NCI-H748 treated with DMSO at 0.1 percent for 48 hours (cell line): Measurements from ENCODE around the gene DUS3L.
"Not testable (repeated sequence)": the region's sequence is repeated elsewhere in the genome, so short reads cannot be mapped to it uniquely, and the experiment has no call there.

Experiments used
- DNase-seq: peaks from one replicate; lab custom pipeline; 2025; lab: John Stamatoyannopoulos, UW

DUS3L gene

DNA sequence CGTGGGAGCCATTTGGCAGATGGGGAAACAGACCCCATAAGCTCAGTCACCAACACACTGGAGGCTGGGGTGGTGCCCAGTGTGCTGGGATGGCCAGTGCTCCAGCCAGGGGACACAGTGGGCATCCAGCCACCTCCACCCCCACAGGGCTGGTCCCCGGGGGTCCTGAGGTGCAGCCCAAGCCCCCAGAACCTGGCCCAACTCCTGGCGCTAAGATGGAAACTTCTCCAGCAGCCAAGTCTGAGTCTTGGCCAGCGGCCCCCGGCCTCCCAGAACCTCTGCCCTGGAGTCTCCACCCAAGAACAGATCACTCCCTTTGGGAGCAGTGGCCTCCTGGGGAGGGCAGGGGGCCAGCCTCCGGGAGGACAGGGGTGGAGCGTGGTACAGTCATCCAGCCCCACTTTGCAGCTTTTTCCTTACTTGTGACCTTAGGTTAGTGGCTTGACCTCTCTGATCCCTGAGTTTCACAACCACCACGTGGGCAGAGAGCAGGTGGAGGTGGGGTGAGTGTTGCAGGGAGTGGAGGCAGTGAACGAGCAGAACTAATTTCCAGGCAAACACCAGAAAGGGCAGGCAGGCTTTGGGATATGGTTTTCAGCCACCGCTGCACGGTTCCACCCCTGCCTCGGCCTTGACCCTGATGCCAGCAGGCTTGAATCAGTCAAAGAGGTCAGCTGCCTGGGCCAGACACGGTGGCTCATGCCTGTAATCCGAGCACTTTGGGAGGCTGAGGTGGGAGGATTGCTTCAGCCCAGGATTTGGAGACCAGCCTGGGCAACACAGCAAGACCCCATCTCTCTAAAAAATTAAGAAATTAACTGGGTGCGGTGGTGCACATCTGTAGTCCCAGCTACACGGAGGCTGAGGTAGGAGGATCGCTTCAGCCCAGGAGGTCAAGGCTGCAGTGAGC, 9.7 kb upstream of the DUS3L start:
- no peak for DNase-seq

- no peak for DNase-seq
Measured at GRCh38 chr19:5799247-5800241, 8.6 kb upstream of the DUS3L start.

GRCh38 chr19:5798244-5798643, 7.3 kb upstream of the DUS3L start:
- DNase-seq, result no peak

GRCh38 chr19:5795382-5795919, 4.5 kb upstream of the DUS3L start:
- DNase-seq, result no peak

DNA sequence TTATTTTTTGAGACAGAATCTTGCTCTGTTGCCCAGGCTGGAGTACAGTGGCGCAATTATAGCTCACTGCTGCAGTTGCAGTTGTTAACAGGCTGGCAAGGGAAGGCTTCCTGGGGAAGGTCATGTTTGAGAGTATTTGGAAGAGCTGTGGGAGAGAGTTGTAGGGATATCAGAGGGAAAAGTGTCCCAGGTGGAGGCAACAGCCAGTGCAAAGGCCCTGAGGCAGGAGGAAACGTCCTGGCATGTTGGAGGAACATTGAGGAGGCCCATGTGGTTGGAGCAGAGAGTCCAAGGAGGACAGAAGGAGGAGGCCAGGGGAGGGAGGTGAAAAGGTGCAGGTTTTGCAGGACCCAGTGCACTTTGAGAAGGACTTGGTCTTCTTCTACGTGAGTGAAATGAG, 2.2 kb upstream of the DUS3L start:
- no peak for DNase-seq

GRCh38 chr19:5792224-5792623, 1.3 kb upstream of the DUS3L start:
- DNase-seq, result no peak

DNA sequence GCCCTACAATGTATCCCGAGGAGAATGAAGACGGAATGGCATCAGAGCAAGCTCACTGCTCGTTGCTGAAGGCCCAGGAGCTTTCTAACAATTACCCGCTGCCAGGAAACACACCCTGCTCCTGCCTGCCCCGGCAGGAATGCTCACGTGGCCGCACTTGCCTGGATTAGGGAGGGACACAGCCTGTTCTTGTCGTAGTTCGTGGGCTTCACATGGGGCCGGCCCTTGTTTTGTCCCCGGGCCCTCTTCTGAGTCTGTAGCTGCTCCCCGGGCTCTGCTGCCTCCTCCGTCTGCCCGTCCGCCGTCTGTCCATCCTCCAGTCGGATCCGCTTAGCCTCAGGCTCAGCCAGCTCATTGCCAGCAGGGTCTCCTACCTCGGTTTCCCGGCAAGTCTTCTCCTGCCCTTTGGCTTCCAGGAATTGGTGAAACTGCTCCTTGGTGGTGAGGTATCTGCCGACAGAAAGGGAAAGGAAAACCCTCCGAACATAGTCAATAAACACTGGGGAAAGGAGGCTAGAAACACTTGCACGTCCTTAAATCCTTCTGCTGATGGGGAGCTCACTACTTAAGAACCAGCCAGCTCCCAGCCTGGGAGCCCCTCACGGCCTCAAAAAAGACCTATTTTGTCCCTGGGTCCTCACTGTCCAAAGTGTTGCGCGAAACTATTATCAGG, 941 bp downstream of the DUS3L start:
- no peak for DNase-seq

- no peak for DNase-seq
Measured at GRCh38 chr19:5789351-5789761, 1.6 kb downstream of the DUS3L start.

GRCh38 chr19:5788422-5788821, 2.5 kb downstream of the DUS3L start:
- no peak for DNase-seq

DNA sequence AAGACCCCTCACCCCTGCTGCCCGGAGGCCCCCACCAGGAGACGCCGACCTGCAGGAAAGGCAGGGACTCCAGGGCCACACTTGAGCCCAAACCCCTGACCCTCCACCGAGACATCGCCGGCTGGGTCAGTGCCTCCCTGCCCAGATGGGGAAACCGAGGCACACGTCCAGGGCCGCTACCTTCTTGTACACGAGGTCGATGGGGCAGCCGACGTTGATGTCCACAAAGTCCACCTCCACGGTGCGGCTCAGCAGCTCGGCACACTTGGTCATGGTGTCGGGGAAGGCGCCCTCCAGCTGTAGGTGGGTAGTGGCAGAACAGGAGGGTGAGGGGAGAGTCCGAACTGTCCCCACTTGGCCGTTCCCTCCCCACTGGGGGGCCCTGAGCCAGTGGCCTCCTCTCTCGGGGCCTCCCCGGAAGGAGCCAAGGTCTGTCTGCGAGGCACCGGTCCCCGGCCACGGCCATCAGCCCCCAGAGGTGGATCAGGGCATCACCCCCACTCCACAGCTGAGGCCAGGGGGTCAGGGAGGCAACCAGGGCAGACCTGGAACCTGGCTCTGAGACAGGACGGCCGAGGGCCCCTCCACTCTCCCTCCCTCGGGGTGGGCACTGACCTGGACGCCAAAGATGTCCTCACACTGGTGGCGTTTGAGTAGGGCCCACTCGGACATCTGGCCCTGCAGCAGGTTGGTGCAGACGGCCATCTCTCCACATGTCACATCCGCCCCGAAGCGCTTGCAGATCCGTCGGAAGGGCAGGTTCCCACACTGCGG, 3.4 kb downstream of the DUS3L start:
- no peak for DNase-seq

DNA sequence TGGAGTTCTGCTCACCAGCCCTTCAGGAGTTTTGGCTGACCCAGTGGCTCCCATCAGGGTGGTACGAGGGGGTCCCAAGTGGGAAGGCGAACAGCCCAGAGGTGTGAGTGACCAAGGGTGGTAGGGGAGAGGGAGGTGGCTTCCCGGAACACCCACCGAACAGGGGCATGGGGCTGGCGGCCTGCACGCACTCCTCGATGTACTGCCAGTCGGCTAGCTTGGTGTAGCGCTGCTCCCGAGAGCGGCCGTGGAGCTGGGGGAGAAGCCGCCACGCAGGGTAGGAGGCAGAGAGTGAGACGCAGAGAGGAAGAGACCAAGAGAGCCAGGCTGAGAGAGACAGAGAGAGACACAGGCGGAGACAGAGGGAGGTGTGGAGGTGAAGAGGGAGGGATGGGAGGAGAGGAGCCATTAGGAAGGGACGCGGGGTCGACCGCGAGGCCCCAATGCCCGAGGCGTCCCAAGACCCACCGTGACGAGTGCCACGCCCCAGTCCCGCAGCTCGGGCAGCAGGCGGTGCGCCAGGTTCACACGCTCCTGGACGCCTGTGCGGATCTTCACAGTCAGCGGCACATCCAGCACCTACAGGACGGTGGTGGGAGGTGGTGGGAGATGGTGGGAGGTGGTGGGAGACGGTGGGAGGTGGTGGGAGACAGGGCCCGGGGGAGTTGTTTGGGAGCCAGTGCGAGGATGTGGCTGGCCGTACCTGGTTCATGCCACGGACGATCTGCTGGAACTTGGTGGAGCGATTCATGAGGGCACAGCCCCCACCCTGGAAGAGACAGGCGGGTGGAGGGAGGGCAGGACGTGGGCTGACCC, 4.2 kb downstream of the DUS3L start:
- DNase-seq, result no peak

GRCh38 chr19:5785423-5785822, 5.5 kb downstream of the DUS3L start:
- DNase-seq, result no peak

DNA sequence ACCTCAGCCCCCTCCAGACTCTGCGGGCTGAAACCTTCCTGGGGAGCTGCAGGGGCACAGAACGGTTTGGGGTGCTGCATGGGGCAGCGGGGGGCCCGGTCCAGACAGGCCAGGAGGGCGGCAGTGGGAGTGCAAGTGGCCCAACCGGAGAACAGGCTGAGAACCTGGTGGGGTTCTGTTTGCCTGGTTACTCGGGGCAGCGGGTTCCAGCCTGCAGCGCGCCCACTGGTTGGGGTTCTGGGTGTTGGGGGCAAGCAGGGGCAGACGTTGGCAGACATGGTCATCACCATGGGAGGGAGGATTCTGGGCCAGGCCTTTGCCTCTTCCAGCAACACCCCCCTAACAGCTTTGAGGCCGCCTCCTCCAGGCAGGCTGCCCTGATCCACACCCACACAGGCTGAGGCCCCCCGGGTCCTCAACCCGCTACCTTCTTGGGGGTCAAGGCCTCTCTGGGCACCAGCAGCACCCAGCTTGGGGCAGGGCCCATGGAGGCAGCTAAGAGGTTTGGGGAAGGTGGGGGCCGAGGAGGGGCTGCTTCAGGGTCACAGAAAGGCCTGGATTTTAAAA, 6.3 kb downstream of the DUS3L start, which contains the start of gene PRR22:
Gene PRR22 (minus strand): TSS at position 166 of the 567 bp plus-strand sequence. CDS start 86 bp downstream, at position 80.
- no peak for DNase-seq

GRCh38 chr19:5782945-5783919, 7.7 kb downstream of the DUS3L start:
- DNase-seq, result no peak

DNA sequence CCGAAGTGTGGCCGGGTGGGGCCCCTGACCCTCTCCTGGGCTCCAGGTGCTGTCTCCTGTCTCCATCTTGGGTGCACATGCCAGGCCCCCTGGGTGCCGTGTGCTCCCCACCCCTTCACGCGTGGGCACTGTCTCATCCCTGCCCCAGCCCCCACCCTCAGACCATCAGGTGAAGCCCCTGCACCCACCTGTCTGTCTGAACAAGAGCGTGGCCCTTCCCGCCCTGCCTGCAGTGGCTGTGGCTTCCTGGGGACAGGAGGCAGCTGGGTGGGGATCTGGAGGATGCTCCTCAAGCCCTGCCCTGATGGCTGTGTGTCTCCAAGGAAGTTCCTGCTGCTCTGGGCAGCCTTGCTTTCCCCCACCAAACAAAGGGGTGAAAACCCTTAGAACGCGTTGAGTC, 8.6 kb downstream of the DUS3L start:
- no peak for DNase-seq

- not testable (repeated sequence) for DNase-seq
Measured at GRCh38 chr19:5780916-5781315, 10.0 kb downstream of the DUS3L start.

- DNase-seq, result no peak
Measured at GRCh38 chr19:5778402-5778801, 12.6 kb downstream of the DUS3L start.

- no peak for DNase-seq
Measured at GRCh38 chr19:5775668-5776309, 15.2 kb downstream of the DUS3L start.
